Heart right ventricle (tissue), 16 donors: ENCODE data around the gene RASL12. TPM values are rescaled to one million over a fixed set of nuclear protein-coding genes. Genes with fewer than 3 reads are reported as not detected.

Experiments used
- ATAC-seq, 8 donors: fragments of 200-7000 bp; cut with Tn5 transposase; one replicate each; pipeline ENCODE4 v1.9.1; 2020; ENCODE audit warnings: mild to moderate bottlenecking in 8 of 8, moderate library complexity in 8 of 8, moderate number of reproducible peaks in 1 of 8
- DNase-seq, 2 donors: peaks; one replicate each; pipeline ENCODE4 v3.0.0-alpha.2; 2020
- H3K27ac ChIP-seq, 10 donors: fragments of 200-600 bp; sonication (generic) in 2 of 10; one replicate each; pipeline versions ENCODE4 v1.5.0 to v1.8.0; 2020 to 2022; ENCODE audit warnings: mild to moderate bottlenecking in 3 of 10
- H3K27me3 ChIP-seq, 7 donors: fragments of 200-600 bp; one replicate each; pipeline ENCODE4 v1.8.0; 2021 to 2022; ENCODE audit warnings: mild to moderate bottlenecking in 2 of 7
- H3K36me3 ChIP-seq, 9 donors: fragments of 200-600 bp; sonication (generic) in 1 of 9; one replicate each; pipeline versions ENCODE4 v1.5.0 to v1.8.0; 2020 to 2022; ENCODE audit warnings: mild to moderate bottlenecking in 2 of 9
- H3K4me1 ChIP-seq, 9 donors: fragments of 200-600 bp; sonication (generic) in 1 of 9; one replicate each; pipeline versions ENCODE4 v1.5.0 to v1.8.0; 2020 to 2022; ENCODE audit warnings: mild to moderate bottlenecking in 4 of 9
- H3K4me3 ChIP-seq, 10 donors: fragments of 200-600 bp; sonication (generic) in 2 of 10; one replicate each; pipeline versions ENCODE4 v1.5.0 to v1.8.0; 2020 to 2022; ENCODE audit warnings: mild to moderate bottlenecking in 7 of 10, moderate library complexity in 2 of 10
- H3K9me3 ChIP-seq, 11 donors: fragments of 200-600 bp in 10 of 11; sonication (generic) in 2 of 11; one replicate each; pipeline versions ENCODE4 v1.5.0 to v1.8.0; 2013 to 2022; ENCODE audit warnings: mild to moderate bottlenecking in 2 of 11, control low read depth in 1 of 11, moderate library complexity in 1 of 11
- WGBS, 2 donors: extraction: QIAGEN DNeasy Blood & Tissue Kit; methylation state at CpG; one replicate each; pipeline ENCODE4 v1.1.7; 2013; ENCODE audit warnings: inconsistent platforms in 1 of 2; 5-methylcytosine and 5-hydroxymethylcytosine counted together
- intact Hi-C, 10 donors: fragments of 100-400 bp; cut with DNase I; formaldehyde crosslinking; loops; one replicate each; pipeline versions ENCODE4 v1.11.1 to v1.14.2; 2022
- polyA plus RNA-seq, 2 donors: library from polyadenylated mRNA; stranded (reverse); fragments of 200-250 nt; gene quantifications; one replicate each; pipeline ENCODE4 v1.2.3, GENCODE V29; 2013
- total RNA-seq, 10 donors: library from RNA; stranded (reverse); fragmentation: NEBNext Ultra II Directional in 3 of 10; extraction: Animal tissue kit (Norgen Biotek cat#: 25700) in 3 of 10; gene quantifications; one replicate each; pipeline versions ENCODE4 v1.2.1 to v1.2.4, GENCODE V29; 2021 to 2023
- TF ChIP-seq, protein P1 (sequence below), 9 donors: fragments of 200-600 bp; sonication (generic) in 2 of 9; IDR thresholded peaks; one replicate each; pipeline versions ENCODE4 v1.5.0 to v1.8.0; 2021 to 2022; ENCODE audit warnings: antibody characterized with exemption in 9 of 9, mild to moderate bottlenecking in 5 of 9, moderate library complexity in 1 of 9
- donor health status: Arrhythmogenic right ventricular cardiomyopathy.
- donor health status: ischemic (EF 13 %, LVEDD 7.1; RV severe dilation, severe dysfunction).
- donor health status: healthy with polysubstance abuse.
- donor health status: DM: no; HTN: yes; CAD: no.
- donor health status: DM: no; HTN: no; CAD: no.
- donor health status: ischemic (EF 25% LVEDD 6.9; RV normal size, moderate dysfunction).
- donor health status: ischemic (EF 25% LVEDD 5.7; RV mildly dilated, moderate dysfunction).
- donor health status: healthy.
- donor health status: DM: yes; HTN: yes; CAD: no.
- donor health status: Ischemic cardiomyopathy.
- donor health status: ischemic (EF 35%, LVEDD 5.7; RV mildly dilated, moderate dysfunction).
- donor health status: nonischemic (EF 11% LVEDD 7.7; RV severe dilation, severe dysfunction).
- donor health status: DM: yes; HTN: yes; CAD: no.
- donor health status: PGD.
- donor health status: ischemic (EF 29% LVEDD 5.4; RV normal size, mild dysfunction).
- donor health status: nonischemic (EF 23%, LVEDD 6.1; RV moderate dilation, normal function).

Gene RASL12
- total and polyA plus RNA-seq, 12 donors: 4.4 to 20.1 (median 12.9) TPM

DNA sequence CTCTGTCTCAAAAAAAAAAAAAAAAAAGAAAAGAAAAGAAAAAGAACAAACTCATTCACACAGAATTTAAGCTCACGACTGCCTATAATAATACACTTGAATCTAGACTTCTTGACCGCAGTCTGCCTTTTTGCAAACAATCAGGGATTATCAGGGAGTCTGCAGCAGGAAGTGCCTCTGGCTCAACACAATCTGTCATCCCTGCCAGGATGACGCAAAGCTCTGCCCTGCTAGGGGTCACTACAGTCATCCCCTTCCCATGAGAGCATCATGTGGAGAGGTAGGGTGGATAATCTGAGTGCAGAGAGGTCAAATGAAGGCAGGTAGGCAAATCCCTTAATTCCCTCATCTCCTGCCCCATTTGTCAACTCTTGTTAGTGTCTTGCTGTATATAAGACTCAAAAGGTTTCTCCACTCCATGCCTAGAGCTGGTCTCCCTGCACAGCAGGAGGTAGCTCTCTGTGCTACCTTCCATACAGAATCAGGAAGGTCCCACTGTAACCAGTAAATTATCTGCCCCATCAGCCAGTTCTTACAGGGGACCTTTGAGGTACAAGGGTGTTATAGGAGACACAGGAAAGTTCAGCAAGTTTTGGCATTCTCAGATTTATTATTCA is 43.0 kb upstream of the RASL12 start:
- TF ChIP-seq, protein P1, sequence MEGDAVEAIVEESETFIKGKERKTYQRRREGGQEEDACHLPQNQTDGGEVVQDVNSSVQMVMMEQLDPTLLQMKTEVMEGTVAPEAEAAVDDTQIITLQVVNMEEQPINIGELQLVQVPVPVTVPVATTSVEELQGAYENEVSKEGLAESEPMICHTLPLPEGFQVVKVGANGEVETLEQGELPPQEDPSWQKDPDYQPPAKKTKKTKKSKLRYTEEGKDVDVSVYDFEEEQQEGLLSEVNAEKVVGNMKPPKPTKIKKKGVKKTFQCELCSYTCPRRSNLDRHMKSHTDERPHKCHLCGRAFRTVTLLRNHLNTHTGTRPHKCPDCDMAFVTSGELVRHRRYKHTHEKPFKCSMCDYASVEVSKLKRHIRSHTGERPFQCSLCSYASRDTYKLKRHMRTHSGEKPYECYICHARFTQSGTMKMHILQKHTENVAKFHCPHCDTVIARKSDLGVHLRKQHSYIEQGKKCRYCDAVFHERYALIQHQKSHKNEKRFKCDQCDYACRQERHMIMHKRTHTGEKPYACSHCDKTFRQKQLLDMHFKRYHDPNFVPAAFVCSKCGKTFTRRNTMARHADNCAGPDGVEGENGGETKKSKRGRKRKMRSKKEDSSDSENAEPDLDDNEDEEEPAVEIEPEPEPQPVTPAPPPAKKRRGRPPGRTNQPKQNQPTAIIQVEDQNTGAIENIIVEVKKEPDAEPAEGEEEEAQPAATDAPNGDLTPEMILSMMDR (IDR thresholded peaks at IDR 0.05): no peak
- H3K9me3 ChIP-seq: no peaks in the 10 kb centered on the region
- 46 to 50% methylated on average over 3 of the region's 3 CpGs for WGBS, 2 donors
- H3K27ac ChIP-seq: peak overlapping the region in 1 of 10 donors; percentile 43
- intact Hi-C loops: no loop called here
- H3K4me1 ChIP-seq: peaks cover 0 to 9% (median 0%) of the 10 kb centered on the region in 9 donors
- H3K4me3 ChIP-seq: no peak overlapping the region
- ATAC-seq (peak in 6 of 8 donors; percentile 49 to 86 (median 76)), DNase-seq (no peak)
- H3K36me3 ChIP-seq: peaks cover 0 to 59% (median 21%) of the 10 kb centered on the region in 9 donors
- no peaks in the 10 kb centered on the region for H3K27me3 ChIP-seq

- WGBS, 2 donors: 82 to 87% methylated on average over 6 of the region's 6 CpGs
- intact Hi-C loops: loop anchor here in 1 of 10 donors (10.0 kb wide), 1 partner anchor 51 kb away; no protein-coding TSS in a partner anchor
- DNase-seq: no peak
Observed at GRCh38 chr15:65106011-65106590, 38.3 kb upstream of the RASL12 start.

GRCh38 chr15:65105038-65105437 is 37.2 kb upstream of the RASL12 start:
- peaks cover 0 to 7% (median 0%) of the 10 kb centered on the region in 9 donors for H3K4me1 ChIP-seq
- DNase-seq (no peak), ATAC-seq (no peak)
- H3K27me3 ChIP-seq: no peaks in the 10 kb centered on the region
- intact Hi-C loops: loop anchor here in 1 of 10 donors (10.0 kb wide), 1 partner anchor 50 kb away; no protein-coding TSS in a partner anchor
- TF ChIP-seq, protein P1 (IDR thresholded peaks at IDR 0.05): no peak
- H3K4me3 ChIP-seq: no peak overlapping the region
- no peak overlapping the region for H3K27ac ChIP-seq
- WGBS, 2 donors: 86 to 91% methylated on average over 5 of the region's 5 CpGs
- H3K36me3 ChIP-seq: peaks cover 0 to 62% (median 11%) of the 10 kb centered on the region in 9 donors
- no peaks in the 10 kb centered on the region for H3K9me3 ChIP-seq

More at GRCh38 chr15:65106011-65106590, 38.3 kb upstream of the RASL12 start:
- no peaks in the 10 kb centered on the region for H3K9me3 ChIP-seq
- ATAC-seq: no peak
- peaks cover 0 to 52% (median 11%) of the 10 kb centered on the region in 9 donors for H3K36me3 ChIP-seq
- no peaks in the 10 kb centered on the region for H3K27me3 ChIP-seq
- no peak overlapping the region for H3K27ac ChIP-seq
- no peak overlapping the region for H3K4me3 ChIP-seq
- TF ChIP-seq, protein P1 (IDR thresholded peaks at IDR 0.05): no peak
- peaks cover 0 to 12% (median 0%) of the 10 kb centered on the region in 9 donors for H3K4me1 ChIP-seq

DNA sequence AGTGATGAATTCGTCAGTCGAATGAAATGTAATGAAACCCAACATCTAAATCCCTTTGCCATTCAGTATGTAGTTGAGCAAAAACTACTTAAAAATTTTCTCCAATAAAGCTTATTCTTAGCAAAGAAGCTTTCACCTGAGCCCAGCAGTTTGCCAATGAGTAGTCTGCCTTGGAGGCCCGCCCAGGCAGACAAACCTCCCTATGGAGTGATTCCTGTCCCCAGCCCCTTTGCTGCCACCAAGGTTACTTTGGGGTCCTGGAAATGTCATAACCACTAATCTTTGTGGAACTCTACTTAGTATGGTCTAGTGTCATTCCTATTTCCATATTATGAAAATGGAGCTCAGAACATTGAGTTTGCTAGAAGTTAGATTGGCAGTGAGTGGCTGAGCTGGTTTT is 35.1 kb upstream of the RASL12 start:
- DNase-seq: no peak
- H3K4me3 ChIP-seq: no peak overlapping the region
- no peaks in the 10 kb centered on the region for H3K9me3 ChIP-seq
- no peaks in the 10 kb centered on the region for H3K27me3 ChIP-seq
- TF ChIP-seq, protein P1 (IDR thresholded peaks at IDR 0.05): no peak
- H3K27ac ChIP-seq: no peak overlapping the region
- H3K4me1 ChIP-seq: peaks cover 0 to 7% (median 0%) of the 10 kb centered on the region in 9 donors
- H3K36me3 ChIP-seq: peaks cover 0 to 84% (median 18%) of the 10 kb centered on the region in 9 donors
- ATAC-seq: no peak
- intact Hi-C loops: loop anchor here in 6 of 10 donors (5.0 to 10.0 kb wide), 3 partner anchors 48 to 71 kb away; no protein-coding TSS in a partner anchor
- WGBS, 2 donors: 94 to 98% methylated on average over 3 of the region's 3 CpGs
